Fibroblast of skin of left biceps (primary cell): ENCODE data around the gene CYTH1.

ENCODE experiments used
- DNase-seq, 2 experiments: peaks; one replicate each; pipeline ENCODE4 v3.0.0-alpha.2; 2013; ENCODE audit warnings: low read depth in 2 of 2

Gene CYTH1

GRCh38 chr17:78735832-78736525, 46.1 kb downstream of the CYTH1 start:
- DNase-seq: no peak

DNA sequence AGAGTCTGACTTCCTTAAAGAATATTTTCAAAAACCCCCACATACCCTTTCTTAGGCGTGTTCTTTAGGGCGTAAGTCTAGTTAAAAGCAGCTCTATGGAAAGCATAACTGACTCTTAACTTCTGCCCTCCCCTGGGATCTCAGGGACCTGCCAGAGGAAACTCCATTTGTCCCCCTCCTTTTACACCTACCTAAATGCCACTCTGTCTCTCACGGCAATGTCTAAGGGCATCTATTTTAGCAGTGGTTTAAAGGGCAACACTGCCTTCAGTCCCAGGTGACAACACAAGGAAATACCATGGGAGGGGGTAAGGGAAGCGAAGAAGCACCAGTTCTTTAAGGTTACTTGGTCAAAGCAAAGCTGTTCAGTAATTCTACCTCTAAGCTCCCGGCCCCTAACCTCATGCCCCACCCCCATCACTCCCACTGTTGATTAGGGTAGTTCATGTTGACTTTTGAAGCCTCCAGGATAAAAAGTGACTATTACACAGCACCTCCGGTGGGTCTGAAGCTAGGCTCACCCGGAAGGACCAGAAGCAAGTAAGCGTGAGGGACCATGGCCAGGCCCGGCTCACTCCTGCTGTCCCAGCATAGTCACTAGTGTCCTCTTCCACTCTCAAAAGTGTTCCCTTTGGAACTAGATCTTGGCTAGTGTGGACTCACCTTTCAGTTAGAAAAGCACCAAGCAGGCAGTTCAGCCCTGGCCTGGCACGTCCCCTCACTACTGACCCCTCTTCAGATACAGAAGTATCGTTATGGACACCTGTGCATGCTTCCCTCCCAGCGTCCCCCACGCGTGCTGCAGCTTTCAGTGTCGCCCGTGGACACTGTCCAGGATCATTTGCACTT, 47.1 kb downstream of the CYTH1 start:
- no peak for DNase-seq

- DNase-seq: no peak
Observed at GRCh38 chr17:78732354-78732753, 49.7 kb downstream of the CYTH1 start.

GRCh38 chr17:78731904-78732303, 50.2 kb downstream of the CYTH1 start:
- no peak for DNase-seq

GRCh38 chr17:78729641-78730040, 52.4 kb downstream of the CYTH1 start:
- DNase-seq: no peak

GRCh38 chr17:78728495-78728894, 53.6 kb downstream of the CYTH1 start:
- DNase-seq: no peak

DNA sequence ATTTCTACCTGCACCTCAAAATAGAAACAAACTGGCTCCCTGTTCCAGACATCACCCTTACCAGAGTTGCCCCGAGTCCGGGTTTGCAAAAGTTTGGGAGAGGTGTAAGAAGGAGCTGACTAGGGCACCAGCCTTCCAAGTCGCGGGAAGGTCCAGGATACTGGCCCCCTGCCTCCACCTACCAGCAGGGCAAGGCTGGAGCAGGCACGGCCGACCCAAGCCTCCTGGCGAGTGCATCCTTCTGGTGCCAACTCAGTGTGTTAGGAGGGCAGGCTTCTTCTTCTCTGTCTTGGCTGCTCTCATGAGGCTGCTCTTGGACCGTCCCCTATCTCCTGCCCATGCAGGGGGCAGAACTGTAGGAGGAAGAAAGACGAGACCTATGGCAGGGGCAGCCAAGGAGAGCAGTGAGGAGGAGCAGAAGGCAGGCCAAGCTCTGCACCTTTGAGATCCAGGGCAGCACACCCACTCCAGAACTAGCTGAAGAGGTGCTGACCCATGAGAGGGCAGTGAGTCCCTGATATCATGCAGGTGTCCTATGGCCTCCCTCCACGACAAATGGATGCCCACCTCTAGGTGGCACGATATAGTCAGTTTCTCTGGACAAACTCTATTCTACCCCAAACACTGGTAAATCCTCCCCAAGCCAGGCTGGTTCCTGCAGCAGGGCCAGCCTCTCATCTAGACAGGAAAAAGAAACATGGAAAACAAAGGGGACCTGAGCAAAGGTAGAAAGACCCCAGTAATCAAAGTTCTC, 54.4 kb downstream of the CYTH1 start:
- no peak for DNase-seq

GRCh38 chr17:78727057-78727456, 55.0 kb downstream of the CYTH1 start:
- no peak for DNase-seq

GRCh38 chr17:78726513-78726912, 55.6 kb downstream of the CYTH1 start:
- DNase-seq: no peak

DNA sequence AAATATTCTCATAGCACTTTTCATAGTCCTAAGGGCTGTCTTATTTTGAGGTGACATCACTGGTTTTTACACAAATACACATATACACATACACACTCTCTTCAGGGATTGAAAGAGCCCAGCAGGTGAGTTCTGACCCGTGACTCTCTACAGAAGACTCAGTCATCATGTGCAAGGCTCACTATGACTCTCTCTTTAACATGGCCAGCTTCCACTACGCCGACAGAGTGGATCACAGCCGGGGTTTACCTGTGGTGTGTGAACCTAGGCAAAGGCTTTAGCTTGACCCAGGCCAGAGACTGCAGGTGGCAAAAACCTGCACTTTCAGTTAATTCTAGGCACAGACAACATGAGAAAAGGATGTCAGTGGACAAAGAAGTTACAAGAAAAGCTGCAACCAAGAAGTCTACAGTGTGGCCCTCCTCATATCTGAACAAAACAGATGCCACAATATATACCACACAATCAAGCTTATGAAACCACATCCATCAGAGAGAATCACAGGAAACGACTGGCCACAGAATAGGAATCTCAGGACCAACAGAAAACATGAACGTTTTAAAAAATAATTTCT, 56.5 kb downstream of the CYTH1 start:
- no peak for DNase-seq

- DNase-seq: no peak
Observed at GRCh38 chr17:78724999-78725398, 57.1 kb downstream of the CYTH1 start.

- no peak for DNase-seq
Observed at GRCh38 chr17:78724544-78724943, 57.5 kb downstream of the CYTH1 start.

- no peak for DNase-seq
Observed at GRCh38 chr17:78723957-78724356, 58.1 kb downstream of the CYTH1 start.

DNA sequence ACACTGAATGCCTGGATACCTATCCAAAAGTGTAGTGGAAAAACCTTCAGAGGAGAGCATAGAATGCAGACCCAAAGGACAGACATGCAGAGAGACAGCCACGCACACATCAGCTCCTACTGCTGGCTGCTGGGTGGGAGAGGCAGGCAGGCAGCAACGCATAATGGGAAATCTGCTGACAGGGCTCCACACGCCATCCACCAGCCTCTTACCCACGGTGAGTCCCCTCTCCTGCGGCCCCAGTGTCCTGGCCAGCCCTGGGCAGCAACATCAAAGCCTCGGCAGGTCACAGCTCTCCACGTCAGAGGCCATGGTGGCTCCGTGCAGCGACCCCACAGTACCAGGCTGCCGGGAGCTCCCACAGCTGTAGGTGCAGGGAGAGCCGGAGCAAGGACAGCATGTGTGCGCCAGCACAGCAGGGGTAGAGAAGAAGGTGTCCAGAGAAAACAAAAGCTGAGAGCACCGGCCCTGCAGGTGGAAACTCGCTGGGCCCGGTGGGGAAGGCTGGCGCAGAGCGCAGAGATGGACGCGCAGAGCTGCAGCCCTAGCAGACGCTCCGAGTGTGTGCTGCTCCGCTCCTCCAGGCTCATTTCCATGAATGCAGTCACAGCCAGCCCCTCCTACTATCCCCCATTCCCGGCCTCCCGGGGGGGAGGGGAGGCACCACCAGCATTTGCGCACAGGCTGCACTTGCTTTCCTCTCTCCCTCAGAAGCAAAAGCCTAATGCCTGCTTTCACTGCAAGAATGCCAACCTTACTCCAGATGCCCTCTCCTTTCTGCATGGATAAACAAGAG, 58.9 kb downstream of the CYTH1 start:
- no peak for DNase-seq

- no peak for DNase-seq
Observed at GRCh38 chr17:78722246-78722761, 59.8 kb downstream of the CYTH1 start.

- DNase-seq: no peak
Observed at GRCh38 chr17:78719630-78720298, 62.3 kb downstream of the CYTH1 start.

DNA sequence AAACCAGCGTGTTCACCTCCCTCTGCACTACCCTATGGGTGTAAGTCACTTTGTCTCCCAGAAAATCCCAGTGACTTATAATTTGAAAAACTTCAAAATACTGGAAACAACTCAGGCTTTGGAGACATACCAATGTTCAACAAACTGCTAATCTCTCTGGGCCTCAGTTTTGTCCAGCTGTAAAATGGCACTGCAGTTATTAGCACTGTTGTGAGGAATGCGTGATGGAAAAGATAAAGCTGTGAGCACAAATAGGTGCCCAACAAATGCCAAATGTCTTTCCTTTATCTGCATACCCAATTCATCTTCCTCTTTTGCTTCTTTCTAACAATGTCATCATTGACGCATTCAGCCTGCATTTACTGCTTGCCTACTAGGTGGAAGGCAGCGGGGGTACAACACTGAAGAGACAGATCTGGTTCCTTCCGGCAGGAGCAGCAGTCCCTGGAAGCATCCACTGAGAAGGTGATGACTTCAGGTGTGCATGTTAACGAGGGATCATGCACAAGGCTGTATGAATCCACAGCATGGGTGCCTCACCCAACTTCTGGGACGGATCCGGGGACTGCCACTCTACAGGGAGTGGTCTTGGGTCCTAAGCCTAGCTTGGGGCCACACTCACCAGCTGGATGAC, 63.4 kb downstream of the CYTH1 start:
- DNase-seq: no peak

GRCh38 chr17:78717431-78717980, 64.6 kb downstream of the CYTH1 start:
- no peak for DNase-seq

DNA sequence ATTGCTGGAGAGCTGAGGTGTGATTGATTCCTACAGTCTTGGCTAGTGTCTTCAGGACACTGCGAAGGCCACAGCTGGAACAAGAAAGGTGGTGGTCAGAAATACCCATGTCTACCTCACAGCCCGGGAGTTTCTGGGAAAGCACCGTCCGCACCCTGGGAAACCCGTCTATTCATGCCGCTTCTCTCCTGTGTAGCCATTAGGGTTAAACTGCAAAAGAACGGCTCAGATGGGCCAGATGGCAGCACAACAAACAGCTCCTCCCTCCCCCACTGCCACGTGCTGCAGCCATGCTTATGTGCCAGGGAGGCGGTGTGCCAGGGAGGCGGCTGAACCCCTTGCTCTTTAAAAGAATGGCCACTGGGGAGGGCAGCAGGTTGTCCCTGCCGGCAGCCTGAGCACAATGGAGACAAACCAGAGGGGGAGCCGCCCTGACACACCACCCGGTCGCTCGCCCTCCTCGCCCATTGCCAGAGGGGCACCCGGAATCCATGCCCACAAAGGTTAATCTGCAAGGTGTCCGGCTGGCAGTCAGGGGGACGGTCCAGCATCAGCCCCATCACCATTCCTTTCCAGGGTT, 65.2 kb downstream of the CYTH1 start:
- no peak for DNase-seq
